ENCODE data around the gene LARP4B.

Gene LARP4B

GRCh38 chr10:810351-810846 lies 121.1 kb downstream of the LARP4B start:
- DNase-seq (ENCODE audit: low read depth in 2 of 3, low spot score in 2 of 3), result no peak

GRCh38 chr10:809671-810350 lies 121.7 kb downstream of the LARP4B start:
- no peak for DNase-seq (ENCODE audit: low read depth in 2 of 3, low spot score in 2 of 3)

- DNase-seq (ENCODE audit: low read depth in 2 of 3, low spot score in 2 of 3), result no peak
These were observed 123.5 kb downstream of the LARP4B start for GRCh38 chr10:807958-808353.

- no peak for DNase-seq (ENCODE audit: low read depth in 2 of 3, low spot score in 2 of 3)
These were observed 124.1 kb downstream of the LARP4B start for GRCh38 chr10:807163-807957.

DNA sequence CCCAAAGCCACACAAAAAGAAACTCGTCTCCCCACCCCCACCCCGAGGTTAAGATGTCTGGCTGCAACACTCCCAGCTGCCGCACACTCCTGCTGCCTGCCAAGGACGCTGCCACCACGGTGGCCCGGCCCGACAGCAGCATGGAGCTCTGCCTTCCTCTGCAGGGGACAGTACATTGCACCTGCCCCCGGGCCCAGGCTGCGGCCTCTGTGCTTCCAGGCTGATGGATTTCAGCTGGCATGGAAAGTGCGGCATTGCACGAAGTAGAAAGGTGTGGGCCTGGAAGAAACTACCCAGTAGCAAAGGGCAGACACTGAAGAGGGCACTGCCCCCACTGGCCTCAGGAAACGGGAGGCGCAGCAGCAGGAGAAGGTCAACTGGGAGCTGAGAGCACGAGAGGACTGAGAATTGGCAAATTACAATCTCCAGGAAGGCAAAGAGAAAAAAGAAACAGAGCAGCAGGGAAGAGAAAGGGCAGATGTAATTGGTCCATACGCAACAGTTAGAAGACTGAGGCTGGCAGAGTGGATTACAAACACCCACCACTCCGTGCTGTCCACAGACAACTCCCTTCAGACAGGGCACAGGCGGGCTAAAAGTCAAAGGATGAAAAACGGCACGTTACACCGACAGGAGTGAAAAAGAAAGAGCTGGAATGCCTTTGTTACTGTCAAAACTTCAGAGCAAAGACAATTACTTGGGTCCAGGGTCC lies 124.9 kb downstream of the LARP4B start:
- no peak for DNase-seq (ENCODE audit: low read depth in 2 of 3, low spot score in 2 of 3)

GRCh38 chr10:805620-806305 lies 125.7 kb downstream of the LARP4B start:
- no peak for DNase-seq (ENCODE audit: low read depth in 2 of 3, low spot score in 2 of 3)

DNA sequence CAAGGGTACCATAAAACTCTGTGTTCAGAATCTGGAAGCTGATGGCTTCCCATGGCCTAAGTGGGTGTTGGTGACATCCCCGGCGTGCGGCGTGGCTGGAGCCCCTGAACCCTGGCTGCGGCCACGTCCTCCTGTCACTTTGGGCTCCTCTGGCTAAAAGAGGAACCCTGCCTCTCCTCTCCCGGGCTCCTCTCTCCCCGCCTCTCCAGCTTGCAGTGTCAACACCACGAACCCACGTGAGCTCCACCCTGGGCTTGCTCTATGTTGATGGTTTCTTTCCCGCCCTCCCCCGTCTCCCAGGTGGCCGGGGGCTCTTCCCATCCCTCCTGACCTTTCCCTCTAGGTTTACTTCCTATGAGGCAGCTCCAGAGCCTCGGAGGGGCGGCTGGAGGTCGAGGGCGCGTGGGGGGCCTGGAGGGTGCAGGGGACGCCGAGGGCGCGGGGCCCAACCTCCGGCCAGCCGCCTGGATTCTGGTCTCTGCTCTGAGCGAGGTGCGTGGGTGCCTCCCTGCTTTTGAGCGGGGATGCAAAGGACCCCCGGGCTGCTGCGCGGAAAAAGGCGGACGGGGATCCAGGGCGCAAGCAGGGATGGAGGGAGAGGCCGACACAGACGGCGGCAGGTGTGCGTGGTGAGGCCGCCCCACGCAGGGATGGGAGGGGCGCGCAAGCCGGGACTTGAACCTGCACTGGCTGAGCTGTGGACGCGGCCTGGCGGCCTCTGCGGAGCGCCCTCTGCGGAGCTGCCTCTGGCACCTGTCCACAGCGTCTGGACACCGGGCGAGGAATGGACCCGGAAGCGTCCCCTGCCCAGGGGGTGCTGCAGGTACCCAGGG lies 126.5 kb downstream of the LARP4B start:
- no peak for DNase-seq (ENCODE audit: low read depth in 2 of 3, low spot score in 2 of 3)

- no peak for DNase-seq (ENCODE audit: low read depth in 2 of 3, low spot score in 2 of 3)
These were observed 127.2 kb downstream of the LARP4B start for GRCh38 chr10:804191-804781.

- no peak for DNase-seq (ENCODE audit: low read depth in 2 of 3, low spot score in 2 of 3)
These were observed 128.3 kb downstream of the LARP4B start for GRCh38 chr10:803041-803741.

GRCh38 chr10:802506-802905 lies 129.0 kb downstream of the LARP4B start:
- DNase-seq (ENCODE audit: low read depth in 2 of 3, low spot score in 2 of 3), result no peak

DNA sequence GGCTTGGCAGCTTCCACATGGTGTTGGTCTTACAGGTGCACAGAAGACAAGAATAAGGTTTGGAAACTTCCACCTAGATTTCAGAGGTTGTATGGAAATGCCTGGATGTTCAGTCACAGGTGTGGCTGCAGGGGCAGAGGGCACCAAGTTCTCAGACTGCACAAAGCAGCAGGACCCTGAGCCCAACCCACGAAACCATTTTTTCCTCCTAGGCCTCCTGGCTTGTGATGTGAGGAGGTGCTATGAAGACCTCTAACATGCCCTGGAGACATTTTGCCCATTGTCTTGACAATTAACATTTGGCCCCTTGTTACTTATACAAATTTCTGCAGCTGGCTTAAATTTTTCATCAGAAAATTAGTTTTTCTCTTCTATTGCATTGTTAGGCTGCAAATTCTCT lies 134.3 kb downstream of the LARP4B start:
- DNase-seq (ENCODE audit: low read depth in 2 of 3, low spot score in 2 of 3), result no peak

DNA sequence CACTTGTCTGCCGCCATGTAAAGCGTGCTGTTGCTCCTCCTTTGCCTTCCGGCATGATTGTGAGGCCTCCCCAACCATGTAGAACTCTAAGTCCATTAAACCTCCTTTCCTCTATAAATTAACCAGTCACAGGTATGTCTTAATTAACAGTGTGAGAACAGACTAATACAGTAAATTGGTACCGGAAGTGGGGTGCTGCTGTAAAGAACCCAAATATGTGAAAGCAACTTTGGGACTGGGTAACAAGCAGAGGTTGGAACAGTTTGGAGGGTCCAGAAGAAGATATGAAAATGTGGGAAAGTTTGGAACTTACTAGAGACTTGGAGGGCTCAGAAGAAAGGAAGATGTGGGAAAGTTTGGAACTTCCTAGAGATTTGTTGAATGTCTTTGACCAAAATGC lies 135.3 kb downstream of the LARP4B start:
- no peak for DNase-seq (ENCODE audit: low read depth in 2 of 3, low spot score in 2 of 3)

DNA sequence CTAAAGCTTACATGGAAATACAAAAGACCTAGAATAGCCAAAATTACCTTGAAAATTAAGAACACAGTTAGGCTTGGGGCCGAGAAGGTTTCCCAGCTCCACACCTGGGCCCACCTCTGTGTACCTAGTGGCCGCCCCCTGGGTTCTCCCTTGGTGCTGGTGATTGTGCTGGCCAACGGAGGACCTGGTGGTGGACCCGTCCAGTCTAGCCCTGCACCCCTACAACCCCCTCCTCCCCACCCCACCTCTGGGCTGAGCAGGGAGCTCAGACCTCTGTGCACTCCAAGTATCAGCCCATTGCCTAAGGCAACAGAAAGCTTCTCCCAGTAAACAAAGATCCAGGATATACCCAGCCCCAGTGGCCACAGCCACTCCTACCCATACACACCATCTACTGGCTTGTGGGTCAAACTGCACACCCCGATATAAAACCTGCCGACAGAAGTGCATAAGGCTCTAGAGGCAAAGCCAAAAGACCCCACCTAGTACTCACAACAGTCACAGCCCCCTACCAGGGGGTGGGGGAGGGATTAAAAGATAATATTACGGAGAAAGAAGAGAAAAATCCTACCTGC lies 137.0 kb downstream of the LARP4B start:
- no peak for DNase-seq (ENCODE audit: low read depth in 2 of 3, low spot score in 2 of 3)

- DNase-seq (ENCODE audit: low read depth in 2 of 3, low spot score in 2 of 3), result no peak
These were observed 138.8 kb downstream of the LARP4B start for GRCh38 chr10:792792-793100.

DNA sequence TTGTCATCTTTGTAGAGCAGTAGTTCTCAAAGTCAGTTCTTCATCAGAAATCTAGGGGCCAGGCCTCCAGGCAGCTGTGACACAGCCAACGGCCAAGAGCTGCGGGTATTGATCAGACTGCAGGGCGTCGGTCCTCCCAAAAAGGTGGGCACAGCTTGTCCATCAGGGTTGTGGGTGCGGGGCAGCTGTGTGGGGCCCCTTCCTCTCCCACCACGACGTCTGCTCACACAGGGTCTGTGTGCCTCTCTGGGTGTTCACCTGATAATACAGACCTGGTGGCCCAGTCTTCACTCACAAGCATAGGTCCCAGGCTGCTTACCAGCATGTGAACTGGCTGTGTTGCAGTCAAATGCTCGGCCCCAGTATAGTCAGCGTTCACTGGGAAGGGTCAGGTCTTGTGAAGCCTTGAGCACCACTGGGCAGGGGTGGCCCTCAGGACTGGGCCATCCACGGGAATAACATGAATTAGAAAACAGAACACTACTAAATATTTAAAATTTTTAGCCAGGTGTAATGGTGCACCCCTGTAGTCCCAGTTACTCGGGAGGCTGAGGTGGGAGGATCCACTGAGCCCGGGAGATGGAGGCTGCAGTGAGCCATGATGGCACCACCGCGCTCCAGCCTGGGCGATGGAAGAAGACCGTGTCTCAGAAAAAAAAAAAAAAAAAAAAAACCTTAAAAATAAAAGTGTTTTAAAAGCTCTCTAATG lies 139.3 kb downstream of the LARP4B start:
- no peak for DNase-seq (ENCODE audit: low read depth in 2 of 3, low spot score in 2 of 3)

GRCh38 chr10:791639-792038 lies 139.9 kb downstream of the LARP4B start:
- DNase-seq (ENCODE audit: low read depth in 2 of 3, low spot score in 2 of 3), result no peak

DNA sequence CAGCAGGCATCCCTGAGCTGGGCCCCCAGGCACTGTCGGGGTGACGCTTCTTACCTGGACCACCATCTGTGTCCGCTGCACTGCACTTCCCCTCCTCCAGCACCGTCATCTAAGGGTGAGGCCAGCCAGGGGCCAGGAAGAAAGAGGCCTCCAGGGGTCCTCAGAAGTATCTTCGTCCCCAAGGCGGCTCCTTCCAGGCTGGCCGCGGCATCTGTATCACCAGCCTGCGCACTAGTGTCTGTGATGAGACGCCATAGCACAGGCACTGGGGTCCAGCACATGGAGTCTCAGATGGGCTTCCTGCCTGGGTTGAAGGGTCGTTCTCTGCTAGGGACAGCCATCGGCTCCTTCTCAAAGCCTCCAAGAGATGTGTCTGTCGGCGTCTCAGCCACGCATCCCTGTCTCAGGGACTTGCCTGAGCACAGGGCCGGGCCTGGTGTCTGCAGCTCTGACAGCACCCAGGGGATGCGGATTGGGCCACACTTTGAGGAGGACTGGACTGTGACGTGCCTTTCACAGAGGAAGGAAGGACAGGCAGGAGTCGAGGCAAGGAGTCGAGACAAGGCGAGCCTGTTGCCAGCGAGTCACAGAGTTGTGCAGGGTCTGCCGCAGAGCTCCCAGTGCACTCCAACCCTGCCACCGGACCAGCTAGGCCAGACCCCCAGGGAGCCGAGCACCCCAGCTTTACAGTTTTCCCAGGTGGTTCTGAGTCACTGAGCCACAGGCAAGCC lies 140.5 kb downstream of the LARP4B start:
- DNase-seq (ENCODE audit: low read depth in 2 of 3, low spot score in 2 of 3), result no peak

Measured in activated CD8-positive, alpha-beta memory T cell treated with anti-CD3 and anti-CD28 coated beads for 48 hours (primary cell).